ENCODE data around the gene FAM135A.

GRCh38 chr6:70376628-70377027 lies 36.7 kb upstream of the FAM135A start:
- TF ChIP-seq CTCF (conservative IDR thresholded peaks at IDR 0.05 in 1 of 2, IDR thresholded peaks at IDR 0.05 in 1 of 2; ENCODE audit: extremely low read depth in 1 of 2, insufficient read depth in 1 of 2, low read depth in 1 of 2, low read length in 2 of 2) = no peak
- no peak for TF ChIP-seq EZH2 (IDR thresholded peaks at IDR 0.05; ENCODE audit: borderline replicate concordance, low read length)

Measured in mammary epithelial cell (primary cell).